HG03575 (cell line): ENCODE data around the gene NIPBL.

Experiments used
- ATAC-seq: cut with Tn5 transposase; IDR thresholded peaks from one replicate; pipeline ENCODE4 v1.9.1; 2021; ENCODE audit not compliant: unreplicated experiment, insufficient number of reproducible peaks, low FRiP score; ENCODE audit errors: extremely low read depth

NIPBL gene

DNA sequence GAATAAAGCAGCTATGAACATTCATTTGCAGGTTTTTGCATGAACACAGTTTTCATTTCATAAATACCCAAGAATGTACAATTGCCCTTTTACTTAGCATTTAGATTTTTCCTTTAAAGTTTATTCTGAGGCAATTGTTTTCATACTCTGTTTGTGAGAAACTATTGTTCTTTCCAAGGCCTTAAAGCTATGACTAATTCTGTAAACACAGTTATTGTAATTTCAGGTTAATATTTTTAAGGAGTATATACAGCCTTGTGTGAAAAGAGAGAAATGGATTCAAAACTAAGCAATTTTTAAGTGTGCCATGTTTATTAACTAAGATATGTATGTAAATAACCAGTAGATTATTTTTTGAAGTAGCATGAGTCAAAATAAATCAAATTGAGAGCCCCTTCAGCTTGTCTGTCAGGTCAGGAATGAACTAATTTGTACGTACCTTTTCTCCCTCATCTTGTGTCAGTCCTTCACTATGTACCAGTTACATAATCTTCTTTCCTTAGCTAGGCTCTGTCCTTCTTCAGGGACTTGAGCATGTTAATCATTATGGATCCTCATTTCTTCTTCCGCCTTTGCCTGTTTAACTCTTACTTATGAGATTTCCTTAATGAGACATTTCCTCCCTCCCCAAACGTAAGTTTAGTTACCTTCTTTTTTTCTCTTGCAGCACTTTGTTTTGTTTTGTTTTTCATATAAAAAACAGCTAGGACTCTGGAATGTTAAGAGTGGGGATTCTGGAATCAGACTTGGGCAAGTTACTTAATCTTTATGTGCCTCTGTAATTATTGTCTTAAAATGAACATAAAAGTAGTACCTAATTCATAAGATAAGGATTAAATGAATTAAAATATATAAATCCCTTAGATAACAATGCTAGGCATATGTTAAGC, 63.6 kb downstream of the NIPBL start:
- ATAC-seq = no peak

DNA sequence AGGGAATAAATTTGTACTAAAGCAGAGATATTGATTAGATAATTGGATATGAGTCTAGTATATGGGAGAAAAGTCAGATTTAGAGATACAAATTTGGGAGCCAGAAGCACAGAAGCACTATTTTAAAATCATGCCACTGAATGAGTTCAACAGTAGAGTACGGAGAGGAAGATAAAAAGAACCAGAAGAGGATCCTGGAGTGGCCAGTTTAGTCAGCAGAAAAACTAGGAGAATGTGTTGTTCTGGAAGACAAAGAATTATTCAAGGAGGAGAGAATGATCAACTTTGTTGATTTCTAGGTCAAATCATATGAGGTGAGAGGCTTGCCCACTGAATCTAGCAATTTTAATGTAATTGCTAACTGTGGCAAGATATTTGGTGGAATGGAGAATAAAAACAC, 67.0 kb downstream of the NIPBL start:
- ATAC-seq = no peak

- ATAC-seq = no peak
Measured at GRCh38 chr5:36944024-36944423, 67.5 kb downstream of the NIPBL start.

GRCh38 chr5:36944607-36945225, 68.1 kb downstream of the NIPBL start:
- no peak for ATAC-seq

DNA sequence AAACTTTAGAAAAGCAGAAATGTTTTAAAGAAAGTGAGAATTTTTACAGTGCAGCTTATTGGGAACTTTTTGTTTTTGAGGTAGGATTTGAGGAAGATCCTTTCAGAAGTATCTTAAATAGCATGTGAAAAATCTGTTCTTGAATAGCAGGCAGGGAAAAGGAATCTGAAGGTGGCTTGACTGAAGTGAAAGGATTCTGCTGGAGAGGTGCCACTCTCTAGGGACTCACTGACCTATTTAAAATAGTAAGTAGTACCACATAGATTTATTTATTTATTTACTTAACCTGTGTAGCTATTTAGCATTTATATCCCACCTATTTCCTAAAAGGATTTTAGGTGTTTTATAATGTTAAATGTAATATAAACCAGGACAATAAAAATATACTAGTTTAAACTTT, 69.1 kb downstream of the NIPBL start:
- ATAC-seq = no peak

DNA sequence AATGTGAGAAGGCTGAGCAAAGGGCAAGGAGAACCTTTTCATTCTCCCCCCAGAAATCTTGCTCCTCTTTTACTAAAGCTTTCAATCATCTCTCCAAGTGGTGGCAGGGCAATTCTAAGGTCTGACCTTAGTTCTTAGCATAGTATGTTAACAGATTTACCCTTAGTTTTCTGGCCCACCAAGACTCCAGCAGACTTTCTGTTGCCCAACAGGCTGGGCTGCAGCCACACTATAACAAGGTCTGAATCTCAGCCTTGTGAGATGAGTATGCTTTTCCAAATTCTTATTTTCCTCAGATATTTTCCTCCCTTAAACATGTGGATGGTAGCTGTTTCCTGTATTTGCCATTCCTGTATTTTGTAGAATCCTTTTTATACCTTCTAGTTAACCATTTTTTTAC, 69.5 kb downstream of the NIPBL start:
- no peak for ATAC-seq

DNA sequence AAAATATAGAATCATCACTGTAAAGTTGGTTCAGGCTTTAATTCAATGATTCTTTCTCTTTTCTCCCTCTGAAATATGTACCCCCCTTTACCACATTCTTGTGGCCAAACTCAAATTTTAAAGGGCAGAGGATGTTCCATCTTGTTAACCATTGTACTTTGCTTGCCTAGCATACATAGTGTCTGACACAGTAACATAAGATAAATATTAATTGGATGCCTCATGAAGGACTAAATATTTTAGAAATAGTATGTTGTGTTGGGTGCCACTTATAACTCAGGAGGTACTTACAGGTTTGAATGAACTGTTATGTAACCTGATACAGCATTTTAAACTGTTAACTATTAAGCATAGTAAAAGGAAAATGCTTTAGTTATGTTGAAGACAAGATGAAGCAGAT, 71.5 kb downstream of the NIPBL start:
- ATAC-seq = no peak

- no peak for ATAC-seq
Measured at GRCh38 chr5:36948650-36949049, 72.1 kb downstream of the NIPBL start.

GRCh38 chr5:36949593-36949992, 73.0 kb downstream of the NIPBL start:
- ATAC-seq = no peak

DNA sequence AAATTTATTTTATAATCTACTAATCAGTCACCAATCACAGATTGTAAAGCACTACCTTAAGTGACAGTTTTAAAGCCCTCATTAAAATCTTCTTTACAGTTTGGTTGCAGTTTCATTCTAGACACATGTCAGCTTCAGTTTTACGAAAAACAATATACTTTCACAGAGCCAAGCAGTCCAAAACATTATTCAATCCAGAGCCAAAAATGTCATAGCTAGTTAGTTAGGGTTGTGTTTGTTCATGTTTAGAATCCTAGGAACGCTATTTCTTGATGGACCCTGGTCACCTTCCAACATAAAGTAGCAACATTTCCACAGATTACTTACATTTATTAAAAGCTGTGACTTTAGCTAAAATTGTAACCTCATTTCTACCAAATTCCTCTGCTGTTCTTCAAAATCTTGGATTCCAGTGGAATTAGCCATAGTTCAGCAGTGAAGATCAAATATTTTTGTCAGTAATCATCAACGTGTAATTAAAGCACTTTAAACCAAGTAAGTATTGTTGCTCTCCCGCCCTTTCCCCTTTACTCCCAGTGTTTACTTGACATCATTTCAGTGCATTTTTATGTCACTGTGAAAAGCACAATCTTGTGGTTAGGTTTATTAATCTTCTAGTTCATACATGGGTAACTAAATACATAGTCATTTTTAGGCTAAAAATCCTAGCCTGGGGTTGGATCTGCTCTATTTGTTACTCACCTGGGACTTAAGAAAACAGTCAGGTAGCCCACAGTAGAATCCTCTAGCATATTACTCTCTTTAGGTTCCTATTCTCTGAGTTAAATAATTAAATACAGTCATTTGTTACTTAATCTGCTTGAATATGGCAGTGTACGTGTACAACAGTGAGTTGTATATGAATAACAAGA, 74.3 kb downstream of the NIPBL start:
- ATAC-seq = no peak

DNA sequence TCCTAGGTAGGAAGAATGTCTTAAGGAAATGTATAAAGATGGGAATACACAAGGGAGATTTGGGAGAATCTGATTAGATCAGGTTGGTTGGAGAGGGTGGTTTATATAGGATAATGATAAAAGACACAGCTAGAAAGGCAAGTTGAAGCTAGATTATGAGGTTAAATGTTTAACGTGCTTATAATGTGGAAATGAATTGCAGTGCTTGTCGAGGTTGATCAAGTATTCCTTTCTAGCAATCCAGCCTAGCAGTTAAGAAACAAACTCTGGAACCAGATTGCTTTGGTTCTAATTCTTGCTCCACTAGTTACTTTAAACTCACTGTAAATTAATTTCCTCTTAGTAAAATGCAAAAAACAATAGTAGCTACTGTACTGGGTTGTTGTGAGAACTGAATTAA, 76.5 kb downstream of the NIPBL start:
- no peak for ATAC-seq

DNA sequence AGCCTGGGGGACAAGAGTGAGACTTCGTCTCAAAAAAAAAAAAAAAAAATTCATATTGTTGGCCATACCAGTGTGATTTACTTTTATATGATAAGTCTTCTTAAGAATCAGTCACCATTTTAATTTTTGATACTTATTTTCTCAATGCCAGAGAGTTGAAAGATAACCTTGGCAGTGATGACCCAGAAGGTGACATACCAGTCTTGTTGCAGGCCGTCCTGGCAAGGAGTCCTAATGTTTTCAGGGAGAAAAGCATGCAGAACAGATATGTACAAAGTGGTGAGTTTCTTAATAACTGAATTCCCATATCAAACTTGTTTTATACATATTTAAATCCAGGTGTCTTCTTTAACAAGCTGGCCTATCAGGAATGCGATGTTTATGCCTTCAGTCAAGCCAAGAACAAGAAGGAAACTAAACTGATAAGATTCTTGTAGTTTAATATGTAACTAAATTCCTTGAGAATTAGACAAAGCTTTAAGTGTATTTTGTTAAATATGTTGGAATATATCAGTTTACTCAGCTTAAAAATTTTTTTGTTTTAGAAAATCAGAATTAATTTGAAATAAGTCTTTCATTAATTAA, 81.5 kb downstream of the NIPBL start:
- ATAC-seq = no peak

DNA sequence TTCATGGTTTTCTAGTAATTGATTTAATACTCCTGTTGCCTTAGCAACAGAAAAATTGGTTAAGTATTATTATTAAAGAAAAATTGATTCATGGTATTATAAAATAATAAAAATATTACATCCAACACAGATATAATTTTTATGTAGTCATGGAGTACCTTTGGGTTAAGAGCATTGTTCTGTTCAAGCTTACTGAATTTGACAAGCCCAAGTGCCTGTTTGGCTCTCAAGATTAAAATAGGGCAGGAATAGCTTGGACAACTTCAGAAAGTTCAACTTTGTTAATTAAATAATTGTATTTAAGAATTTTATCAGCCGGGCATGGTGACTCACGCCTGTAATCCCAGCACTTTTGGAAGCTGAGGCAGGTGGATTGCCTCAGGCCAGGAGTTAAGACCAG, 82.0 kb downstream of the NIPBL start:
- ATAC-seq = no peak

DNA sequence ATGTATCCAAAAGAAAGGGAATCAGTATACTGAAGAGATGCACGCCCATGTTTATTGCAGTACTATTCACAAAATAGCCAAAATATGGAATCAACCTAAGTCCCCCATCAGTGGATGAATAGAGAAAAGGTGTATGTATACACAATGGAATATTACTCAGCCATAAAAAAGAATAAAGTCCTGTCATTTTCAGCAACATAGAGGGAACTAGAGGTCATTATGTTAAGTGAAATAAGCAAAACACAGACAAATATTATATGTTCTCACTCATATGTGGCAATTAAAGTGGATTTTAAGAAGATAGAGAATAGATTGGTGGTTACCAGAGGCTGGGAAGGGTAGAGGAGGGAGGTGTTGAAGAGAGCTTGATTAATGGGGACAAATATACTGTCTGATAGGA, 88.6 kb downstream of the NIPBL start:
- no peak for ATAC-seq

DNA sequence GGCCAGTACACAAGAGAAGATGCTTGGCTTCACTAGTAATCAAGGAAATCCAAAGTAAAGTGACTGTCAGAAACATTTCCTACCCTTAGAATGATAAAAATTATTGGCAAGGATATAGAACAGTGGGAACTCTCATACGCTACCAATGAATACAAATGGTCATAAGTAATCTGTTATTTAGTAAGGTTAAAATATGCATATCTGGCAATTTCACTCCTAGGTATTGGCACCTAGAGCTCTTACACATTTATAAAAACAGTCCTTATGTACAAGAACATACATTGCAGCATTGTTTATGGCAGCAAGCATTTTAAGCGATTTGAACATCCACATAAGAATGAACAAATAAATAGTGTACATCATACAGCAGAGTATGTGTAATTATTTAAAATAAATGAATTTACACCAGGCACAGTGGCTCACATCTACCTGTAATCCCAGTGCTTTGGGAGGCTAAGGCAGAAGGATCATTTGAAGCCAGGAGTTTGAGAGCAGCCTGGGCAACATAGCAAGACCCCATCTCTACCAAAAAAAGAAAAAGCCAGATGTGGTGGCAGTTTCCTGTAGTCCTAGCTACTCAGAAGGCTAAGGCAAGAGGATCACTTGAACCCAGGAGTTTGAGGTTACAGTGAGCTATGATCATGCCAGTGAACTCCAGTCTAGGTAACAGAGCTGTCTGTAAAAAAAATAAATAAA, 93.3 kb downstream of the NIPBL start:
- no peak for ATAC-seq

DNA sequence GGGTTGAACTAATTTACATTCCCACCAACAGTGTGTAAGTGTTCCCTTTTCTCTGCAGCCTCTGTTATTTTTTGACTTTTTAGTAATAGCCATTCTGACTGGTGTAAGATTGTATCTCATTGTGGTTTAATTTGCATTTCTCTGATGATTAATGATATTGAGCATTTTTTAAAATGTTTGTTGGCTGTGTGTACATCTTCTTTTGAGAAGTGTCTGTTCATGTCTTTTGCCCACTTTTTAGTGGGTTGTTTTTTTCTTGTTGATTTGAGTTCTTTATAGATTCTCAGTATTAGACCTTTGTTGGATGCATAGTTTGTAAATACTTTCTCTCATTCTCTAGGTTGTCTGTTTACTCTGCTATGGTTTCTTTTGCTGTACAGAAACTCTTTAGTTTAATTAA, 101.6 kb downstream of the NIPBL start:
- no peak for ATAC-seq

DNA sequence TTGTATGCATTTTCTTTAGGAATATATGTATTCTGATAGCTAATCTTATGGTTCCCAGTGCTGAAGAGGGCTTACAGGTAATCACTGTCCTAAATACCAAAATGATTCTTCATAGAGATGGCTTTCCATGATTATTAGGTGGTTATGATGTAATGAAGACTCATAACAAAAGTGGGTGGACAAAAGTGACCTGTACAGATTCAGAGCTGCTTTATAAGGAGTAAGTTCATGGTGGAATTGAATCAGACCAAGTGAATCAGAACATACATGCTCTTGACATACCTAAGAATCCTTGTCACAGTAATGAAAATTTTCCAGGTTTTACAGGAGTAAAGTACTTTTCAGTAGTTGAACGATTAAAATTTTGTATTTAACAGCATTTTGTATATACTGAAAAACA, 105.6 kb downstream of the NIPBL start:
- ATAC-seq = no peak

DNA sequence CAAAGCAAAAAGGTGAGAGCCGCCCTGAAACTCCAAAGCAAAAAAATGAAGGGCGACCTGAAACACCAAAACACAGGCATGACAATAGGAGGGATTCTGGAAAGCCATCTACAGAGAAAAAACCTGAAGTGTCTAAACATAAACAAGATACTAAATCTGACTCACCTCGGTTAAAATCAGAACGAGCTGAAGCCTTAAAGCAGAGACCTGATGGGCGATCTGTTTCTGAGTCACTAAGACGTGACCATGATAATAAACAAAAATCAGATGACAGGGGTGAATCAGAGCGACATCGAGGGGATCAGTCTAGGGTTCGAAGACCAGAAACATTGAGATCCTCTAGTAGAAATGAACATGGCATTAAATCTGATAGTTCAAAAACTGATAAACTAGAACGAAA, 108.8 kb downstream of the NIPBL start:
- ATAC-seq = no peak

- ATAC-seq = no peak
Measured at GRCh38 chr5:36988396-36988795, 111.8 kb downstream of the NIPBL start.
